IMR-90 (cell line): ENCODE measurements around the gene DZIP1. TPM values are rescaled to one million over a fixed set of nuclear protein-coding genes. Genes with fewer than 3 reads are reported as not detected.

Experiments used
- ATAC-seq: fragments of 200-7000 bp; cut with Tn5 transposase; 2 replicates; pipeline ENCODE4 v1.9.1; 2020; ENCODE audit warnings: low read depth, mild to moderate bottlenecking, moderate library complexity
- BruUV-seq: library from RNA; stranded (reverse); fragments of 400-500 nt; replicated peaks from 2 replicates; lab custom pipeline; 2021; lab: Mats Ljungman, UMichigan
- CTCF ChIA-PET: fragments of 300-600 bp; formaldehyde crosslinking; extraction: SDS; loops from one replicate; lab custom pipeline; 2021; ENCODE audit warnings: antibody characterized with exemption; lab: Yijun Ruan, JAX
- POLR2A ChIA-PET: fragments of 300-600 bp; sonication (Branson Sonifier 250); formaldehyde crosslinking; loops from one replicate; lab custom pipeline; 2022; ENCODE audit warnings: antibody characterized with exemption; ENCODE audit not compliant: unreplicated experiment; lab: Charles Lee
- DNase-seq: peaks from one replicate; pipeline ENCODE4 v3.0.0; 2013
- H2AFZ ChIP-seq: replicated peaks from 2 replicates; pipeline ENCODE3; 2013; ENCODE audit warnings: low read length, mild to moderate bottlenecking; ENCODE audit not compliant: poor library complexity
- H2AK5ac ChIP-seq: 2 replicates; pipeline ENCODE4 v1.6.1; 2013; ENCODE audit warnings: low read depth, low read length, inconsistent platforms
- H2AK9ac ChIP-seq: replicated peaks from 2 replicates; pipeline ENCODE3; 2013; ENCODE audit warnings: mild to moderate bottlenecking, low read depth, low read length, moderate library complexity; ENCODE audit not compliant: poor library complexity
- H2BK120ac ChIP-seq: 2 replicates; pipeline ENCODE4 v1.6.1; 2013; ENCODE audit warnings: low read depth, low read length, inconsistent platforms
- H2BK15ac ChIP-seq: 3 replicates; pipeline ENCODE4 v1.6.1; 2013; ENCODE audit warnings: low read depth, low read length, inconsistent platforms
- H2BK20ac ChIP-seq: 2 replicates; pipeline ENCODE4 v1.6.1; 2013; ENCODE audit warnings: low read depth, mild to moderate bottlenecking, inconsistent platforms, low read length, moderate library complexity
- H2BK5ac ChIP-seq: 2 replicates; pipeline ENCODE4 v1.6.1; 2013; ENCODE audit warnings: mild to moderate bottlenecking, low read depth, low read length, inconsistent platforms; ENCODE audit not compliant: poor library complexity, severe bottlenecking
- H3K14ac ChIP-seq: replicated peaks from 2 replicates; pipeline ENCODE4 v1.6.1; 2013; ENCODE audit warnings: low read depth, low read length, inconsistent platforms
- H3K18ac ChIP-seq: 2 replicates; pipeline ENCODE4 v1.6.1; 2013; ENCODE audit warnings: low read depth, low read length, control low read depth
- H3K23ac ChIP-seq: 2 replicates; pipeline ENCODE4 v1.6.1; 2013; ENCODE audit warnings: low read depth, low read length, inconsistent platforms
- H3K27ac ChIP-seq: 2 replicates; pipeline ENCODE4 v1.5.1; 2013; ENCODE audit warnings: mild to moderate bottlenecking, control low read depth, low read length; ENCODE audit not compliant: insufficient read depth
- H3K27me3 ChIP-seq: 2 replicates; pipeline ENCODE4 v1.6.1; 2013; ENCODE audit warnings: low read length; ENCODE audit not compliant: control insufficient read depth, insufficient read depth
- H3K36me3 ChIP-seq: 2 replicates; pipeline ENCODE4 v1.6.1; 2013; ENCODE audit warnings: low read length, mixed read lengths; ENCODE audit not compliant: control insufficient read depth, insufficient read depth
- H3K4ac ChIP-seq: 2 replicates; pipeline ENCODE4 v1.6.1; 2013; ENCODE audit warnings: low read depth, low read length, inconsistent platforms
- H3K4me1 ChIP-seq: 2 replicates; pipeline ENCODE4 v1.6.1; 2013; ENCODE audit warnings: low read length, mixed read lengths; ENCODE audit not compliant: control insufficient read depth, insufficient read depth
- H3K4me2 ChIP-seq: 2 replicates; pipeline ENCODE4 v1.6.1; 2013; ENCODE audit warnings: low read depth, mild to moderate bottlenecking, control low read depth, low read length, moderate library complexity
- H3K4me3 ChIP-seq: 2 replicates; pipeline ENCODE4 v1.5.1; 2013; ENCODE audit warnings: low read depth, mild to moderate bottlenecking, control low read depth, low read length, moderate library complexity; ENCODE audit not compliant: insufficient read depth
- H3K56ac ChIP-seq: 2 replicates; pipeline ENCODE4 v1.6.1; 2013; ENCODE audit warnings: low read length, inconsistent platforms; ENCODE audit not compliant: insufficient read depth; ENCODE audit errors: extremely low read depth
- H3K79me1 ChIP-seq, 2 experiments: 2 replicates each; pipeline ENCODE4 v1.6.1; 2013; ENCODE audit warnings: low read length in 2 of 2, inconsistent platforms in 1 of 2, low read depth in 1 of 2
- H3K9ac ChIP-seq: 2 replicates; pipeline ENCODE4 v1.6.1; 2013; ENCODE audit warnings: low read depth, low read length, control low read depth
- H3K9me1 ChIP-seq: 2 replicates; pipeline ENCODE4 v1.6.1; 2013; ENCODE audit warnings: low read length, inconsistent platforms; ENCODE audit not compliant: insufficient read depth
- H3K9me3 ChIP-seq: 2 replicates; pipeline ENCODE4 v1.6.1; 2013; ENCODE audit warnings: low read length; ENCODE audit not compliant: control insufficient read depth, insufficient read depth
- H4K20me1 ChIP-seq: 2 replicates; pipeline ENCODE4 v1.6.1; 2013; ENCODE audit warnings: low read length, inconsistent platforms; ENCODE audit not compliant: insufficient read depth
- H4K5ac ChIP-seq: 2 replicates; pipeline ENCODE4 v1.6.1; 2013; ENCODE audit warnings: mild to moderate bottlenecking, low read depth, low read length, control low read depth
- H4K8ac ChIP-seq, 2 experiments: 2 replicates each; pipeline ENCODE4 v1.6.1; 2013; ENCODE audit warnings: low read depth in 2 of 2, low read length in 2 of 2, control low read depth in 1 of 2, inconsistent platforms in 1 of 2
- H4K91ac ChIP-seq: 2 replicates; pipeline ENCODE4 v1.6.1; 2013; ENCODE audit warnings: low read depth, low read length, inconsistent platforms; ENCODE audit not compliant: insufficient read depth
- FOS ChIP-seq: fragments of 150-350 bp; IDR thresholded peaks from 2 replicates; pipeline ENCODE4 v1.6.1; 2016; ENCODE audit warnings: low read depth, low read length
- MAZ ChIP-seq: IDR thresholded peaks from 2 replicates; pipeline ENCODE4 v1.6.1; 2012; ENCODE audit warnings: low read depth, mild to moderate bottlenecking, low read length, improper control_type of control experiment, moderate library complexity, borderline replicate concordance
- MXI1 ChIP-seq: IDR thresholded peaks from 2 replicates; pipeline ENCODE4 v1.6.1; 2012; ENCODE audit warnings: low read depth, mild to moderate bottlenecking, low read length, moderate library complexity, borderline replicate concordance
- NFE2L2 ChIP-seq: fragments of 150-350 bp; IDR thresholded peaks from 2 replicates; pipeline ENCODE4 v1.6.1; 2016; ENCODE audit warnings: low read depth, mild to moderate bottlenecking, low read length
- POLR2A ChIP-seq: IDR thresholded peaks from 2 replicates; pipeline ENCODE4 v1.6.1; 2012; ENCODE audit warnings: mild to moderate bottlenecking, low read depth, low read length
- RCOR1 ChIP-seq: IDR thresholded peaks from 2 replicates; pipeline ENCODE4 v1.6.1; 2012; ENCODE audit warnings: mild to moderate bottlenecking, low read length, improper control_type of control experiment; ENCODE audit not compliant: insufficient replicate concordance
- WGBS, 2 experiments: methylation state at CpG; one replicate each; pipeline versions ENCODE4 v1.1.5 to v1.1.7; 2013; ENCODE audit warnings: missing lambda C conversion rate in 2 of 2; ENCODE audit not compliant: insufficient read length in 1 of 2; ENCODE audit errors: extremely low coverage in 2 of 2; 5-methylcytosine and 5-hydroxymethylcytosine counted together
- dilution Hi-C: fragments of 300-500 bp; cut with HindIII; formaldehyde crosslinking; loops from one replicate; pipeline ENCODE4 v1.14.3; 2018; ENCODE audit warnings: low sequenced_read_pairs; ENCODE audit not compliant: unreplicated experiment
- in situ Hi-C: fragments of 300-500 bp; cut with MboI; formaldehyde crosslinking; loops from 3 replicates; pipeline ENCODE4 v1.14.3; 2019; ENCODE audit warnings: low sequenced_read_pairs, inconsistent platforms, mixed read lengths
- intact Hi-C: fragments of 100-400 bp; cut with micrococcal nuclease; formaldehyde crosslinking; loops from 2 replicates; pipeline ENCODE4 v1.10.0; 2022
- polyA plus RNA-seq, 3 experiments: library from polyadenylated mRNA; depleted of rRNA; stranded (reverse); fragments of >200 nt; gene quantifications; 2 replicates each; pipeline ENCODE4 v1.2.3, GENCODE V29; 2012; ENCODE audit warnings: low replicate concordance in 1 of 3
- total RNA-seq: library from RNA; depleted of rRNA; stranded (reverse); fragments of >200 nt; gene quantifications from 2 replicates; pipeline ENCODE4 v1.2.3, GENCODE V29; 2012
- TF ChIP-seq, protein P1 (sequence below): conservative IDR thresholded peaks from 2 replicates; pipeline ENCODE4 v1.5.1; 2012; ENCODE audit warnings: mild to moderate bottlenecking, low read depth, low read length, improper control_type of control experiment
- TF ChIP-seq, protein P2 (sequence below): fragments of 150-350 bp; IDR thresholded peaks from 2 replicates; pipeline ENCODE4 v1.6.1; 2017; ENCODE audit warnings: mild to moderate bottlenecking, antibody characterized with exemption, low read length, low read depth

Gene DZIP1
- total and polyA plus RNA-seq, 2 of the 4 experiments (the other 2 are of a cell fraction), result 12.2 to 15.9 TPM

DNA sequence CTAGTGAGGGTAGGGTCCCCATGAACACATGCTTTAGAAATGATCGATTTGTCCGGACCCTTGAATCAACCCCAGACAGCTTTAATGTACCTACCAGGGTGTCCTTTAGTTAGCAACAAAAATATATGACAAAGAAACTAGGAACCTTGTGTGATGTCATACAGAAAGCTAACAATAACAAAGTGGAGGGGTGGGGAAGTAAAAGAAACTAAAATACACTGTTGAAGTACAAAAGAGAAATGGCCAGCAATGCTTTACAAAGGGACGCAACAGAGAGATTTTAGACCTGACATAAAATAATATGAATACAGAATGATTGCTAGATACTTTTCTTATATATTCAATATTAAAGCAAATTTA, 40.0 kb downstream of the DZIP1 start:
- Histone ChIP-seq H3K4ac (no peak overlapping the region), H2AK9ac (no peak overlapping the region), H3K9me1 (peaks cover 16% of the 10 kb centered on the region), H3K18ac (no peak overlapping the region), H4K5ac (no peak overlapping the region), H3K23ac (no peak overlapping the region), H3K4me1 (peaks cover 2% of the 10 kb centered on the region; the same call in 1 of the 2 replicates), H3K56ac (no peak overlapping the region), H3K9ac (no peak overlapping the region), H2BK120ac (no peak overlapping the region), H3K4me3 (no peak overlapping the region), H3K4me2 (no peak overlapping the region), H2AFZ (no peak overlapping the region), H4K8ac (no peak overlapping the region), H2AK5ac (no peak overlapping the region), H4K20me1 (peaks cover 6% of the 10 kb centered on the region), H3K27ac (no peak overlapping the region), H2BK5ac (no peak overlapping the region), H3K27me3 (no peaks in the 10 kb centered on the region), H2BK15ac (no peak overlapping the region), H3K14ac (no peak overlapping the region), H3K9me3 (no peaks in the 10 kb centered on the region), H2BK20ac (no peak overlapping the region), H3K79me1 (peaks cover 0 to 5% of the 10 kb centered on the region in 2 experiments; a peak in 1 of 4 replicates), H4K91ac (no peak overlapping the region), H3K36me3 (peaks cover 38% of the 10 kb centered on the region)
- ChIA-PET POLR2A (interaction anchor here (0.6 kb wide), 1 partner anchor 21 kb away, joined by 3 read pairs; no protein-coding TSS in a partner anchor), CTCF (no interaction called here)
- TF ChIP-seq MAZ, result no peak
- no peak for TF ChIP-seq MXI1
- no peak for TF ChIP-seq RCOR1
- TF ChIP-seq NFE2L2, result no peak
- no peak for TF ChIP-seq POLR2A
- no peak for TF ChIP-seq FOS
- TF ChIP-seq, protein P1, sequence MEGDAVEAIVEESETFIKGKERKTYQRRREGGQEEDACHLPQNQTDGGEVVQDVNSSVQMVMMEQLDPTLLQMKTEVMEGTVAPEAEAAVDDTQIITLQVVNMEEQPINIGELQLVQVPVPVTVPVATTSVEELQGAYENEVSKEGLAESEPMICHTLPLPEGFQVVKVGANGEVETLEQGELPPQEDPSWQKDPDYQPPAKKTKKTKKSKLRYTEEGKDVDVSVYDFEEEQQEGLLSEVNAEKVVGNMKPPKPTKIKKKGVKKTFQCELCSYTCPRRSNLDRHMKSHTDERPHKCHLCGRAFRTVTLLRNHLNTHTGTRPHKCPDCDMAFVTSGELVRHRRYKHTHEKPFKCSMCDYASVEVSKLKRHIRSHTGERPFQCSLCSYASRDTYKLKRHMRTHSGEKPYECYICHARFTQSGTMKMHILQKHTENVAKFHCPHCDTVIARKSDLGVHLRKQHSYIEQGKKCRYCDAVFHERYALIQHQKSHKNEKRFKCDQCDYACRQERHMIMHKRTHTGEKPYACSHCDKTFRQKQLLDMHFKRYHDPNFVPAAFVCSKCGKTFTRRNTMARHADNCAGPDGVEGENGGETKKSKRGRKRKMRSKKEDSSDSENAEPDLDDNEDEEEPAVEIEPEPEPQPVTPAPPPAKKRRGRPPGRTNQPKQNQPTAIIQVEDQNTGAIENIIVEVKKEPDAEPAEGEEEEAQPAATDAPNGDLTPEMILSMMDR, result no peak
- TF ChIP-seq, protein P2, sequence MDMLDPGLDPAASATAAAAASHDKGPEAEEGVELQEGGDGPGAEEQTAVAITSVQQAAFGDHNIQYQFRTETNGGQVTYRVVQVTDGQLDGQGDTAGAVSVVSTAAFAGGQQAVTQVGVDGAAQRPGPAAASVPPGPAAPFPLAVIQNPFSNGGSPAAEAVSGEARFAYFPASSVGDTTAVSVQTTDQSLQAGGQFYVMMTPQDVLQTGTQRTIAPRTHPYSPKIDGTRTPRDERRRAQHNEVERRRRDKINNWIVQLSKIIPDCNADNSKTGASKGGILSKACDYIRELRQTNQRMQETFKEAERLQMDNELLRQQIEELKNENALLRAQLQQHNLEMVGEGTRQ, result no peak
- in situ Hi-C loops, result no loop called here
- DNase-seq, result peak; percentile 18
- dilution Hi-C loops, result no loop called here
- no peak for ATAC-seq
- WGBS, 2 experiments, result no CpG with 5 or more reads among the region's 3 CpGs
- intact Hi-C loops, result no loop called here
- BruUV-seq, result no TSS peak
